Measurements from ENCODE around the gene DECR2. TPM values are rescaled to one million over a fixed set of nuclear protein-coding genes. Genes with fewer than 3 reads are reported as not detected.
A peak's percentile ranks its signal among the peaks of the same experiment; 100 is the strongest.

Gene DECR2
- total and polyA plus RNA-seq, 2 donors from 2014 or later: 23.8 to 58.9 TPM

- no peak overlapping the region for H3K4me3 ChIP-seq (ENCODE audit: low read length in 3 of 3)
Measured at GRCh38 chr16:397736-398332, 3.9 kb upstream of the DECR2 start.

GRCh38 chr16:398561-399339 lies 2.9 kb upstream of the DECR2 start:
- peaks cover 0 to 9% (median 0%) of the 10 kb centered on the region in 3 donors for H3K4me1 ChIP-seq (ENCODE audit: control insufficient read depth in 2 of 3, insufficient read depth in 2 of 3, low read depth in 1 of 3, low read length in 3 of 3)
- no peak for TF ChIP-seq CTCF (IDR thresholded peaks at IDR 0.05; ENCODE audit: borderline replicate concordance, extremely low read depth, insufficient read depth)
- H3K36me3 ChIP-seq (ENCODE audit: control insufficient read depth in 2 of 3, insufficient read depth in 3 of 3, low read length in 3 of 3): no peaks in the 10 kb centered on the region
- H3K27ac ChIP-seq (ENCODE audit: low read depth in 2 of 2, low read length in 2 of 2): no peak overlapping the region
- intact Hi-C loops (cut with DNase I): no loop called here
- H3K27me3 ChIP-seq (ENCODE audit: control insufficient read depth, insufficient read depth, low read length): no peaks in the 10 kb centered on the region
- H3K9ac ChIP-seq (ENCODE audit: low read length in 3 of 3): no peak overlapping the region
- DNase-seq (peak in 1 of 5 donors; percentile 84), FAIRE-seq (no peak)
- H3K9me3 ChIP-seq (ENCODE audit: control insufficient read depth in 2 of 3, insufficient read depth in 1 of 3, low read length in 3 of 3): no peaks in the 10 kb centered on the region
- H3K4me3 ChIP-seq (ENCODE audit: low read length in 3 of 3): no peak overlapping the region

More at GRCh38 chr16:397736-398332, 3.9 kb upstream of the DECR2 start:
- H3K27ac ChIP-seq (ENCODE audit: low read depth in 2 of 2, low read length in 2 of 2): peak overlapping the region in 1 of 2 donors; percentile 52
- no peaks in the 10 kb centered on the region for H3K9me3 ChIP-seq (ENCODE audit: control insufficient read depth in 2 of 3, insufficient read depth in 1 of 3, low read length in 3 of 3)
- FAIRE-seq (no peak), DNase-seq (peak; percentile 90 to 93 (median 90))
- peaks cover 0 to 9% (median 0%) of the 10 kb centered on the region in 3 donors for H3K4me1 ChIP-seq (ENCODE audit: control insufficient read depth in 2 of 3, insufficient read depth in 2 of 3, low read depth in 1 of 3, low read length in 3 of 3)
- peak; percentile 38 for TF ChIP-seq CTCF (IDR thresholded peaks at IDR 0.05; ENCODE audit: borderline replicate concordance, extremely low read depth, insufficient read depth)
- H3K27me3 ChIP-seq (ENCODE audit: control insufficient read depth, insufficient read depth, low read length): no peaks in the 10 kb centered on the region
- peak overlapping the region in 1 of 3 donors; percentile 26 for H3K9ac ChIP-seq (ENCODE audit: low read length in 3 of 3)
- intact Hi-C loops (cut with DNase I): no loop called here
- H3K36me3 ChIP-seq (ENCODE audit: control insufficient read depth in 2 of 3, insufficient read depth in 3 of 3, low read length in 3 of 3): no peaks in the 10 kb centered on the region

DNA sequence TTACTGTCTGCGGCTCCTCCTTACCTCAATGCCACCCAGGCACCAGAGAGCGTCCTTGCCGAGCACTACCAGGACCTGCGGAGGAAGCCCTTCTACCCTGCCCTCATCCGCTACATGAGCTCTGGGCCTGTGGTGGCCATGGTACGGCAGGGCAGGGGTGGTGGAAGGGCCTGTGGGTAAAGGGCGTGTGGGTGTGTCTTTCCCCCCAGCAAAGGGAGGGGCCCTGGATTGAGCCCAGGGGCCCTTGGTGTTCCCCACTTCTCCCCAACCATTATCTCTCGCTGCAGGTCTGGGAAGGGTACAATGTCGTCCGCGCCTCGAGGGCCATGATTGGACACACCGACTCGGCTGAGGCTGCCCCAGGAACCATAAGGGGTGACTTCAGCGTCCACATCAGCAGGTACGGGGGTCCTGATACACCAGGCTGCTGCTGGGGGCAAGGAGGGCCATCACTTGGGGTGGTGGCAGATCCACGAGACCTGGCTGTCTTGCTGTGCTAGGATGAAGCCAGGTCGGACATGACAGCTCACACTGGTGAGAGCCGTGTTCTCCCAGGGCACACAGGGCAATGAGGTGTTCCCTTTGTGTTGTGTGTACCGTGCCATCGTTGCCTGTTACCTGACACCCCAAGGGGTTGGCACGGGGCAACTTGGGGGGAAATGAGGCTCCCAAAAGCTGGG lies 2.2 kb upstream of the DECR2 start:
- H3K27me3 ChIP-seq (ENCODE audit: control insufficient read depth, insufficient read depth, low read length): no peaks in the 10 kb centered on the region
- no peak overlapping the region for H3K27ac ChIP-seq (ENCODE audit: low read depth in 2 of 2, low read length in 2 of 2)
- H3K4me3 ChIP-seq (ENCODE audit: low read length in 3 of 3): no peak overlapping the region
- intact Hi-C loops (cut with DNase I): no loop called here
- peaks cover 0 to 9% (median 0%) of the 10 kb centered on the region in 3 donors for H3K4me1 ChIP-seq (ENCODE audit: control insufficient read depth in 2 of 3, insufficient read depth in 2 of 3, low read depth in 1 of 3, low read length in 3 of 3)
- H3K9me3 ChIP-seq (ENCODE audit: control insufficient read depth in 2 of 3, insufficient read depth in 1 of 3, low read length in 3 of 3): no peaks in the 10 kb centered on the region
- H3K36me3 ChIP-seq (ENCODE audit: control insufficient read depth in 2 of 3, insufficient read depth in 3 of 3, low read length in 3 of 3): no peaks in the 10 kb centered on the region
- FAIRE-seq: no peak
- no peak for TF ChIP-seq CTCF (IDR thresholded peaks at IDR 0.05; ENCODE audit: borderline replicate concordance, extremely low read depth, insufficient read depth)
- H3K9ac ChIP-seq (ENCODE audit: low read length in 3 of 3): no peak overlapping the region
- DNase-seq: peak in 1 of 5 donors; percentile 66

All from kidney (tissue), 14 donors.